Bone marrow (tissue), 2 donors: ENCODE data around the gene HDAC4.

Experiments
- DNase-seq, 2 donors: peaks; one replicate each; lab custom pipeline; 2025; lab: John Stamatoyannopoulos, UW

HDAC4 gene

DNA sequence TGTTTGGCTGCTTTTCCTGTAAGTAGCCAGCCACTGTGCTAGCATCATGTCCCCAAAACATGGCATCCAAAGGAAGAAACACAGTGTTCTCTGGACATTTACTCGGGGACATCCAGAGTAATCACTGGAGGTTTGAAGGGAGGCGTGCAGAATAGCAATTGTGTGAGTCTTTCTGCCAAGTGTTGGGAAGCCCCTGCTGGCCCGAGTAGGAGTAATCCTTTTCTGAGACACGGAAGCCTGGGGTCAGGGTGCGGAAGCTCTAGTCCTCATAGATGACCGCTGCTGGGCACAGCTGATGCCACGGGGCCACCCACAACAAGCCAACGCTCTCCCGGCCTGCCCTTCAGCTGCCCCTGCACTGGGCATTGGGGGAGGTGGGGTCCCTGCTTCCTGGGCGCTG, 24.8 kb upstream of the HDAC4 start:
- DNase-seq, result no peak

GRCh38 chr2:239424337-239425045, 23.7 kb upstream of the HDAC4 start:
- DNase-seq, result no peak

DNA sequence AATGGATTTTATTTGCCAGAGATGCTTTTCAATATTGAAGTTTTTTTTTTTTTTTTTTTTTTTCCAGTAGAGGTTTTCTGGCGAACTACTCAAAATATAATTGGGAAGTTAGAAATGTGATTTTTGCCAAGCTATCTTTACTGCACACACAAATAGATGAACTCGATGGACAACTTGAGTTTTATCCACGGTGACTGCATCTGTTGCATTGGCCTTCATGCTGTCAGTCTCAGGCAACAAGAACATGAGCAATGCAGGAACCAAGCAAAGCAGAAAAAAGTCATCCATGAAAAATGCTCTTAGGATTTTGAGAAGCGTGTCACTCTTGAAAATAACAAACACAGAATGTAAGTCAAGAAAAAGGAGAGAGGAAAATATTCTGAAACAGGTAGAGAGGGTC, 22.7 kb upstream of the HDAC4 start:
- no peak for DNase-seq

DNA sequence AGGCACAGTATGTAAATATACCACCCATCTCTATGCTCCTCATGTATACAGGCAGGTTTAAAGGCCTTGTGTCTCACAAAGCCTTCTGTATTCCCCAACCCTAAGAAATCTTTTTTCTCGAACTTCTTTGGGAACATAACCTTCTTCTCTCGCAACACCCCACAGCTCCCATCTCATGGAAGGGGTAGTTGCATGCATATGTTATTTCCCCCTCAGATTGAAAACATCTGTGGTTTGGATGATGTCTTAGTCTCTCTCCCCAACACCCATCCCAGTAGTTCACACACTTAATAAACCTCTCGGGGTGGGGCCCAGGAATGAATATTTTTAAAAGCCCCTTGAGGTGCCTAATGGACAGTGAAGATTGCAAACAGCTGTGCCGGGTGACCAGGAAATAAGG, 21.0 kb upstream of the HDAC4 start:
- no peak for DNase-seq

DNA sequence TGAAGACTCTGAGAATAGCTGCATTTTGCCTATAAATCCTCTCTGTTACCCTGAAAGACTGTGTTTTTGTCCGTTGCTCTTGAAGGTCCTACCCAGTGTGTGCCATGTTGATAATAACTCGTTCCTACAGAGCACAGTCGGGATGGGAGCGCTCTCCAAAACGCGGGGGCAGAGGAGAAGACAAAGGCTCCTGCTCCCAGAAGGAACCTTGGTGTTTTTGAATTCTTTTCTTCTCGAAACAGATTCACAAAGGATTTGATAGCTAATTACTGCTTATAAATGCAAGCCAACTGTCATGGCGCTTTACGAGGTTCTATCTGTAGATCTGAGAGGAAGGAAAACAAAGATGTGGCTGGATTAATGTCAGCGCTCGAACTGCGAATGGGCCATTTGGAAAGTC, 19.3 kb upstream of the HDAC4 start:
- DNase-seq, result no peak

GRCh38 chr2:239418918-239419317, 18.1 kb upstream of the HDAC4 start:
- DNase-seq, result no peak

GRCh38 chr2:239412905-239413603, 12.2 kb upstream of the HDAC4 start:
- no peak for DNase-seq

GRCh38 chr2:239411549-239412319, 10.9 kb upstream of the HDAC4 start:
- no peak for DNase-seq

DNA sequence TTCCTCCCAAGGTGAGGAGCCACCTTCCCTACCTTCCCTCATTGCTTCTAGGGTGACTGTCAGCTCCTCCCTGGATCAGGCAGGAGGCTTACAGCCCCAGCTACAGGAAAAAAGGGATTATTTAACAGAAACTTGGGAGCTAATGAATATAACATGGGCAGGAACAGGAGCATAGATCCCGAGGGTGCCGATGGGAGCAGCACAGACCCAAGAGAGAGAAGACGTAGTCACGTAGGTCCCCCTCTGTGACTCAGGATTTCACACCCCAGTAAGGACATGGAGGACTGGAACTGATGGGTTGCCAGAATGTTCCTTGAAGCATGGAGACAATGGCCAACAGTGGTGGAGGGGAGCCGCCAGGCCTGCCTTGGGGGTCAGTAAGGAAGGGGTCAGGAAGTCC, 10.3 kb upstream of the HDAC4 start:
- no peak for DNase-seq

DNA sequence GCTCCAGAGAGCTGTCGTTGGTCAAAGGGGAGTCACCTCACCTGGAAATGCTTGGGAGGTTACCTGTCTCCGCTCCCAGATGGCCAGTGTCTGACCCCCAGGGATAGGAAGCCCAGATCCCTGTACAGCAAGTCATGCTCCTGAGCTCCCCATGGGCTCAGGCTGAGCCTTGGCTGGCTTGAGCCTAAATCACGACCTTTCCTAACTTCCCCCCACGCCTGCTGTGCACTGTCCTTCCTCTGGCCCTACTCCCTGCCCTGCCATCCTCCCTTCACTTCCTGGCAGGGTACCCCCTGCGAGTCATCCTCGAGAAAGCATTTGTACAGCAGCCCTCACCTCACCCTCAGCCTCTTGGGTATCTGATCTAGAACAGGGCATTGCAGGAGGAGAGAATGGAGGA, 9.2 kb upstream of the HDAC4 start:
- DNase-seq, result no peak

GRCh38 chr2:239407112-239407511, 6.3 kb upstream of the HDAC4 start:
- DNase-seq, result no peak

- no peak for DNase-seq
These were observed 5.6 kb upstream of the HDAC4 start for GRCh38 chr2:239406316-239406995.

DNA sequence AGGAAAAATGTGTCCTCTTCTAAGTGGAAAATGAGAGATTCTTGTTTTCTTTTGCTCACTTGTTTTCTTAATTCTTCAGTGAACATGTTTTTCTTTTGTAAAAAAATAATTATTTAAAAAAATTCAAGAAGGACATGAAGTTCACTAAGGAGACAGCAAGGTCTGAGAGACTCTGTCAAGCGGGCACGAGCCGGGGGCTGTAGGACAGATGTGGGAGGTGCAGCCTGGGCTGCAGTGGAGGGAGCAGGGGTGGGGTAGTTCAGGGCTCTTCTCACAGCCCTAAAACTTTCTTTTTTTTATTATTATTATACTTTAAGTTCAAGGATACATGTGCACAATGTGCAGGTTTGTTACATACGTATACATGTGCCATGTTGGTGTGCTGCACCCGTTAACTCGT, 4.3 kb upstream of the HDAC4 start:
- no peak for DNase-seq

GRCh38 chr2:239402666-239403065, 1.8 kb upstream of the HDAC4 start:
- DNase-seq, result no peak

- peak; percentile 22 to 93 for DNase-seq
These were observed 1.0 kb upstream of the HDAC4 start for GRCh38 chr2:239401881-239402233.

DNA sequence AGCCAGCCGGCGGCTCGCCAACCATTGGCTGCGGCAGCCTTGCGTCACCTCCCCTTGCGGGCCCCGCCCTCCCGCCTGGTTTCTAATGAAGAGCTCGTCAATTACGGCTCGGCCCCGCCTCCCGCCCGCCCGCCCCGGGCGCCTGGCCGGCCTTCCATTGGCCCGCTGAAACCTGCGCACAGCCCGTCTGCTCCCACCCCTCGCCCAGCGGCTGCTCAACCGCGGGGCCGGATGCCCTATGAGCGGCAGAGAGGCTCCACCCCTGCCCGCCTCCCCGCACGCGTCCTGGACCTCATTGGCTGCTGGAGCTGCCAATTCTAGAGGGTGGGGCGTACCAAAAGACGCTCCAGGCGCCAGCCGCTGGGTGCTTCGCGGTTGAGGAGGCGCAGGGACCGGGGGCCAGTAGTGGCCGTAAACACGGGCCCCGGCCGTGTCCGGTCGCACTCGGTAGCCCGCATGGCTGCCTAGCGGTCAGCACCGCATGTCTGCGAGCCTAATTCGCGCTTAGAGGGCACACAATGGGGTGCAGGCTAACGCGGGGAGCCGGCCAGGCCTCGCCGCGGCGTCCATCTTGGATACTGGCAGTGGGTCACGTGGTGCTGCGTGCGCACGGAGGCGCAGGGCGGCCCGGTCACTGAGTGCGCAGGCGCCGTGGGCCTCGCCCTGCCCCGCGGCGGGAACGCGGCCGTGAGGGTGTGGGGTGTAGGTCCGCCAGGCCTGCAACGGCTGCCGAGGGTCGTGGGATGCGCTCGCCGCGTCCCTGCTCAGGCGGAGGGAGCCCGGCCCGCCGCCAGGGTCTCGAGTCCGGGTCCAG, 454 bp upstream of the HDAC4 start:
- peak; percentile 99 to 100 for DNase-seq

DNA sequence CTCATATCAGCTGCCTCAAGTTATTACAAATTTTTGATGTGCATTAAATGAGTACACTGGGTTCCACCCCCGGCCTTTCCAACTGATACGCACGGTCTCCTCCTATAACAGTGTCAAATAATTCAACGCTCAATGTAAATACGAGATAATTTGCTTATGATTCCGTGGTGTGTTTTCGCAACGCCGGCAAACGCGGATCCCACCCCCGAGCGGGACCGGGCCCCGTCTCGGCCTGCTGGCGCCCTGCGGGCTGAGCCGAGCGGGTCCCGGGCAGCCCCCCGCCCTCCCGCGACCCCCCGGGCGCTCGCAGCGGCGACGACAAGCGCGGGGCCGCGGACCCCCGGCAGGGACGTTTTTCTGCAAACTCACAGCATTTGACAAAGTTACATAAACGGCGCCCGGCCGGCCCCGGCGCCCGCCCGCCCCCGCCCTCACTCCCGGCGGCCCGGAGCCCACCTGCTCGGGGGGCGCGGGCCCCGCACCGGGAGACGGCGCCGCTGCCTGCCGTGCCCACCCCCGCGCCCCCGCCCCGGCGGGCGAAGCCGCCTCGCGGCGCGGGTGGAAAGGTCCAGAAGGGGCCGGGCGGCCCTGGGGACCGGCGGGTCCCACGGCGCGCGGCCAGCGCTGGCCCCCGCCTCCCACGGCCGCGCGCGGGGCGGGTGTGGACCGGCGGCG, 762 bp downstream of the HDAC4 start:
- DNase-seq, result no peak

GRCh38 chr2:239399433-239399920, 1.3 kb downstream of the HDAC4 start:
- DNase-seq, result no peak

- DNase-seq, result no peak
These were observed 2.3 kb downstream of the HDAC4 start for GRCh38 chr2:239398521-239398921.

DNA sequence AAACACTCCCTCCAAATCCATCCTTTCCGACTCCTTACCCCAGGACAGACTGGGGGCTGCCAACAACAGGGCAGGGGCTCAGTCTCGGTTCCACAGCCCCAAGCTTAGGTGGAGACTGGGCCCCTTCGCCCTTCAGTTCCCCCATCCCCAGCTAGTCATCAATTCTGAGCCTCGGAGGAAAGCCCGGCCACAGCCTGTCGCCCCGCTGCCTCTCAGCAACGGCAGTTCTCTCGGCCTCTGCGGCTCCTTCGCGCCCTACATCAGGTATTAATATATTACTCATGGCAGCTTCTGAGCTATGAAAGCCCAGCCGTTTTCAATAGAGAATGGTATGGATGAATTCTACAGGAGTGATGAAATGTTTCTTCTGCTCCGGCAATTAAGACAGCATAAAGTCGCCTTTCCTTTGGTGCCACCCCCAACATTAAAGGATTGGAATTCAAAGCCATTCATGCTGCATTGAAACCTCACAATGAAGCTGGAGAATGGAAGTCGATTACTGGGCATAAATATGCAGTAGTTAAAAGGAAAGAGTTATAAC, 2.8 kb downstream of the HDAC4 start:
- no peak for DNase-seq
